ENCODE data around the gene SNTA1. TPM values are rescaled to one million over a fixed set of nuclear protein-coding genes. Genes with fewer than 3 reads are reported as not detected.
"Not testable (repeated sequence)": the region's sequence is repeated elsewhere in the genome, so short reads cannot be mapped to it uniquely, and the experiment has no call there.

SNTA1 gene
- total RNA-seq, 2 donors from 2014 or later = 4.5 to 5.7 TPM

DNA sequence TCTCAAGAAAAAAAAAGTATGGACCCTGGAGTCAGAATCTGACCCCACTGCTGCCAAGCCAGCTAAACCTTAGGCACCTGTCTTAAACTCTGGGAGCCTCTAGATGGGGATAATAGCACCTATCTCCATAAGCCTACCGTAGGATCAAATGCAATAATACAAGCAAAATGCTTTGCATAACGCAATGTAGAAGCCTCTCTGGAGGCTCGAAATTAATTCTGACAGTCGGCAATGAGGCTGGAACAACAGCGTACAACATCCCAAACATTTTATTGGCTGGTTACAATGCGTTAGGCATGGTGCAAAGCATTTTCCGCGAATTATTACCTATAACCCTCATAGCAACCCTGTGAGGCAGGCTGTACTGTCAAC is 42.8 kb downstream of the SNTA1 start:
- no peaks in the 10 kb centered on the region for H3K27me3 ChIP-seq
- no peaks in the 10 kb centered on the region for H3K36me3 ChIP-seq
- no peaks in the 10 kb centered on the region for H3K4me1 ChIP-seq
- intact Hi-C loops (cut with DNase I) = no loop called here
- peak overlapping the region; percentile 89 for H3K4me3 ChIP-seq
- TF ChIP-seq, protein P1, sequence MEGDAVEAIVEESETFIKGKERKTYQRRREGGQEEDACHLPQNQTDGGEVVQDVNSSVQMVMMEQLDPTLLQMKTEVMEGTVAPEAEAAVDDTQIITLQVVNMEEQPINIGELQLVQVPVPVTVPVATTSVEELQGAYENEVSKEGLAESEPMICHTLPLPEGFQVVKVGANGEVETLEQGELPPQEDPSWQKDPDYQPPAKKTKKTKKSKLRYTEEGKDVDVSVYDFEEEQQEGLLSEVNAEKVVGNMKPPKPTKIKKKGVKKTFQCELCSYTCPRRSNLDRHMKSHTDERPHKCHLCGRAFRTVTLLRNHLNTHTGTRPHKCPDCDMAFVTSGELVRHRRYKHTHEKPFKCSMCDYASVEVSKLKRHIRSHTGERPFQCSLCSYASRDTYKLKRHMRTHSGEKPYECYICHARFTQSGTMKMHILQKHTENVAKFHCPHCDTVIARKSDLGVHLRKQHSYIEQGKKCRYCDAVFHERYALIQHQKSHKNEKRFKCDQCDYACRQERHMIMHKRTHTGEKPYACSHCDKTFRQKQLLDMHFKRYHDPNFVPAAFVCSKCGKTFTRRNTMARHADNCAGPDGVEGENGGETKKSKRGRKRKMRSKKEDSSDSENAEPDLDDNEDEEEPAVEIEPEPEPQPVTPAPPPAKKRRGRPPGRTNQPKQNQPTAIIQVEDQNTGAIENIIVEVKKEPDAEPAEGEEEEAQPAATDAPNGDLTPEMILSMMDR (IDR thresholded peaks at IDR 0.05) = no peak
- H3K27ac ChIP-seq = no peak overlapping the region
- peak overlapping the region; percentile 85 to 97 for H3K9ac ChIP-seq (ENCODE audit: low read depth in 2 of 2, low read length in 2 of 2)
- no peaks in the 10 kb centered on the region for H3K9me3 ChIP-seq
- DNase-seq = no peak

DNA sequence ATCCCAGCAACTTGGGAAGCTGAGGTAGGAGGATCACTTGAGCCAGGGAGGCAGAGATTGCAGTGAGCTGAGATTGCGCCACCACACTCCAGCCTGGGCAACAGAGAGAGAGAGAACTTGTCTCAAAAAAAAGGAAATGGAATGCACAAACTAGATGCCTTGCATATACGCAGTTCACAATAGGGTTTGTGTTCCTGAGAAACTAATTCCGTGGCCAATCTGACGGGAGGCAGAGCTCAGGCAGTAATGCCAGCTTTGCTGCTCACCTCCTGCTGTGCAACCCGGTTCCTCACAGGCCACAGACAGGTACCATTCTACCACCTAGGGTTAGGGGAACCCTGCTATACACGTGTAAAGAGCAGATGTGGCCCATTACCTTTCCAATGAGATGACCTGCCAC is 43.6 kb downstream of the SNTA1 start:
- Histone ChIP-seq H3K27me3 (no peaks in the 10 kb centered on the region), H3K9ac (ENCODE audit: low read depth in 2 of 2, low read length in 2 of 2) (no peak overlapping the region), H3K36me3 (no peaks in the 10 kb centered on the region), H3K4me1 (no peaks in the 10 kb centered on the region), H3K9me3 (no peaks in the 10 kb centered on the region), H3K27ac (no peak overlapping the region), H3K4me3 (no peak overlapping the region)
- DNase-seq = no peak
- TF ChIP-seq, protein P1 (IDR thresholded peaks at IDR 0.05) = no peak
- intact Hi-C loops (cut with DNase I) = no loop called here

DNA sequence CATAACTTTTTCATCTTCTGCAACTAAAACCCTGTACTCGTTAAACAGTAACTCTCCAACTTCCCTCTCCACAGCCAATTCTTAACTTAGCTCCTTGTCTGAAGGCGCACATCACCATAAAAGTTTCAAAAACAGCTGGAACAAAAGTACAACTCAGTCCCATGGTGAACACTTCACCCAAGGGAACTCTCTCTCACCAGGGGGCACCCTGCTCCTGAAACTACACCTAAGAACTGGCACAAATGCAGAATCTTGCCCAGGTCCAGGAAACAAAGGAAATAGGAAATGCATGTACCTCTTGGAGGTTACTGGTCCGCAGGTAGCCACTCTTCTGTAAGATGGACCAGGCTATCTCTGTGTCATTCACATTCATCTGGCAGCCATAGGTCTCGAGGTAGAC is 48.8 kb downstream of the SNTA1 start:
- H3K9ac ChIP-seq (ENCODE audit: low read depth in 2 of 2, low read length in 2 of 2) = no peak overlapping the region
- no peak for DNase-seq
- intact Hi-C loops (cut with DNase I) = no loop called here
- H3K4me3 ChIP-seq = no peak overlapping the region
- no peak overlapping the region for H3K27ac ChIP-seq
- peaks cover 12% of the 10 kb centered on the region for H3K36me3 ChIP-seq
- no peaks in the 10 kb centered on the region for H3K27me3 ChIP-seq
- TF ChIP-seq, protein P1 (IDR thresholded peaks at IDR 0.05) = no peak
- H3K9me3 ChIP-seq = no peaks in the 10 kb centered on the region
- no peaks in the 10 kb centered on the region for H3K4me1 ChIP-seq

DNA sequence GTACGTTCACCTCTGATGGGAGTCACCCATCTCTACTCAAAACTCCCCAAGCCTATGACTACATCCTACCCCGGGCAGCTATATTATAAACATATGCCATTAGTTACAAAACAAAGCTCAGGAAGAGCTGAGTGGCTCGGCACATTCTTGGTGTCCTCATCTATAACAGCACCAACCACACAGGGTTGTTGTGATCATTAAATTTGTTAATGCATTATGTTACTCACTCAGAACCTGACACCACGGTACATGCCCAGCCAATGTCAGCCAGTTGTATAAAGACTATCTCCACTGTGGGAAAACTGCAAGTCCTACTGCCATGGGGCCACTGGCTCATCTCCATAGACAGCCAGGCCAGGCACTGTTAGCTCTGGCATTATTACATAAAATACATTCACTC is 50.0 kb downstream of the SNTA1 start:
- Histone ChIP-seq H3K9ac (ENCODE audit: low read depth in 2 of 2, low read length in 2 of 2) (no peak overlapping the region), H3K4me1 (no peaks in the 10 kb centered on the region), H3K27me3 (no peaks in the 10 kb centered on the region), H3K27ac (no peak overlapping the region), H3K4me3 (no peak overlapping the region), H3K36me3 (peaks cover 13% of the 10 kb centered on the region), H3K9me3 (no peaks in the 10 kb centered on the region)
- intact Hi-C loops (cut with DNase I) = no loop called here
- DNase-seq = no peak
- TF ChIP-seq, protein P1 (IDR thresholded peaks at IDR 0.05) = no peak

DNA sequence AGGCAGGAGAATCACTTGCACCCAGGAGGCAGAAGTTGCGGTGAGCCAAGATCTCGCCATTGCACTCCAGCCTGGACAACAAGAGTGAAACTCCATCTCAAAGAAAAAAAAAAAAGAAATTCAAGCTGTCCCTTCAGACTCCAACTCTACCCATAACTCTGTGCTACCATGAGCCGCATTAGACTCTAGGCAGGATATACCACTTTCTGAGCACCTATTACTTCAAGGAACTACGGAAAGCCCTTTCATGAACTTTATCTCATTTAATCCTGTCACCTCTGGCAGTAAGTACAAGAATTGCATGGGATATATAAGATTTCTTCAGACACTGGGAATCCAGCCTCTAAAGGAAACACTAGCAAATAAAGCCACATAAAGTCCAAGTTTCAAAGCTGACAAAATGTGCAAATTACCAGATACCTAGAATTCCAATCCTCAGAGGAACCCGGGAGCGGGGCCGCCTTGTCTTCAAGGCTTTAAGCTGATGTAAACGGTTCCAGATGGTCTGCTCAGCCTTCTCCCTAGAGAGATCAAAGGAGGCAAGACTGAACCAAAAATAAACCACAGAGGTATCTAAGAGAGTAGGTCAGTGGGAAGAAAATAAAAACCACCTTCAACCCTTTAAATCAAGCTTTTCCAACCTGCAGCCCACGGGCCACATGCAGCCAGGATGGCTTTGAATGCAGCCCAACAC is 51.7 kb downstream of the SNTA1 start:
- DNase-seq = no peak
- Histone ChIP-seq H3K4me3 (no peak overlapping the region), H3K27ac (no peak overlapping the region), H3K36me3 (peaks cover 13% of the 10 kb centered on the region), H3K4me1 (no peaks in the 10 kb centered on the region), H3K9ac (ENCODE audit: low read depth in 2 of 2, low read length in 2 of 2) (no peak overlapping the region), H3K9me3 (no peaks in the 10 kb centered on the region), H3K27me3 (no peaks in the 10 kb centered on the region)
- intact Hi-C loops (cut with DNase I) = no loop called here
- TF ChIP-seq, protein P1 (IDR thresholded peaks at IDR 0.05) = no peak

DNA sequence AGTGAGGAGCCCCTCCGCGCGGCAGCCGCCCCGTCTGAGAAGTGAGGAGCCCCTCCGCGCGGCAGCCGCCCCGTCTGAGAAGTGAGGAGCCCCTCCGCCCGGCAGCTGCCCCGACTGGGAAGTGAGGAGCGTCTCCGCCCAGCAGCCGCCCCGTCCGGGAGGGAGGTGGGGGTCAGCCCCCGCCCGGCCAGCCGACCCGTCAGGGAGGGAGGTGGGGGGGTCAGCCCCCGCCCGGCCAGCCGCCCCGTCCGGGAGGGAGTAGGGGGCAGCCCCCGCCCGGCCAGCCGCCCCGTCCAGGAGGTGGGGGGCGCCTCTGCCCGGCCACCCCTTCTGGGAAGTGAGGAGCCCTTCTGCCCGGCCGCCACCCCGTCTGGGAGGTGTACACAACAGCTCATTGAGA is 54.2 kb downstream of the SNTA1 start:
- H3K4me1 ChIP-seq; H3K9me3 ChIP-seq; H3K27me3 ChIP-seq; H3K27ac ChIP-seq; H3K4me3 ChIP-seq; H3K9ac ChIP-seq (ENCODE audit: low read depth in 2 of 2, low read length in 2 of 2); intact Hi-C loops (cut with DNase I); DNase-seq: not testable (repeated sequence)
- peaks cover 13% of the 10 kb centered on the region for H3K36me3 ChIP-seq

Measured in colonic mucosa (tissue), 4 donors.